Heart left ventricle (tissue), 13 donors: ENCODE data around the gene NUDT3.
"Not testable (repeated sequence)": the region's sequence is repeated elsewhere in the genome, so short reads cannot be mapped to it uniquely, and the experiment has no call there.

ENCODE experiments used
- POLR2A ChIP-seq, 2 donors: fragments of 450-650 bp; IDR thresholded peaks; one replicate each; pipeline ENCODE4 v1.6.1; 2017; ENCODE audit warnings: antibody characterized with exemption in 2 of 2, mild to moderate bottlenecking in 2 of 2, moderate library complexity in 2 of 2
- TF ChIP-seq, protein P1 (sequence below), 12 donors: fragments of 200-600 bp; sonication (generic) in 4 of 12; IDR thresholded peaks; one replicate each; pipeline versions ENCODE4 v1.5.0 to v1.8.0; 2018 to 2022; ENCODE audit warnings: antibody characterized with exemption in 12 of 12, mild to moderate bottlenecking in 5 of 12
- donor health status: ischemic (EF 13 %, LVEDD 7.1; RV severe dilation, severe dysfunction).
- donor health status: DM: no; HTN: yes; CAD: no.
- donor health status: DM: no; HTN: no; CAD: no.
- donor health status: ischemic (EF 25% LVEDD 6.9; RV normal size, moderate dysfunction).
- donor health status: ischemic (EF 25% LVEDD 5.7; RV mildly dilated, moderate dysfunction).
- donor health status: ischemic (EF 35%, LVEDD 5.7; RV mildly dilated, moderate dysfunction).
- donor health status: nonischemic (EF 11% LVEDD 7.7; RV severe dilation, severe dysfunction).
- donor health status: DM: yes; HTN: yes; CAD: no.
- donor health status: PGD.
- donor health status: ischemic (EF 29% LVEDD 5.4; RV normal size, mild dysfunction).
- donor health status: nonischemic (EF 23%, LVEDD 6.1; RV moderate dilation, normal function).

DNA sequence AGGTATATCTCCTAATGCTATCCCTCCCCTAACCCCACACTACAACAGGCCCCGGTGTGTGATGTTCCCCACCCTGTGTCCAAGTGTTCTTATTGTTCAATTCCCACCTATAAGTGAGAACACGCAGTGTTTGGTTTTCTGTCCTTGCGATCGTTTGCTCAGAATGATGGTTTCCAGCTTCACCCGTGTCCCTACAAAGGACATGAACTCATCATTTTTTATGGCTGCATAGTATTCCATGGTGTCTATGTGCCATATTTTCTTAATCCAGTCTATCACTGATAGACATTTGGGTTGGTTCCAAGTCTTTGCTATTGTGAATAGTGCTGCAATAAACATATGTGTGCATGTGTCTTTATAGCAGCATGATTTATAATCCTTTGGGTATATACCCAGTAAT, 20.6 kb downstream of the NUDT3 start:
- TF ChIP-seq, protein P1, sequence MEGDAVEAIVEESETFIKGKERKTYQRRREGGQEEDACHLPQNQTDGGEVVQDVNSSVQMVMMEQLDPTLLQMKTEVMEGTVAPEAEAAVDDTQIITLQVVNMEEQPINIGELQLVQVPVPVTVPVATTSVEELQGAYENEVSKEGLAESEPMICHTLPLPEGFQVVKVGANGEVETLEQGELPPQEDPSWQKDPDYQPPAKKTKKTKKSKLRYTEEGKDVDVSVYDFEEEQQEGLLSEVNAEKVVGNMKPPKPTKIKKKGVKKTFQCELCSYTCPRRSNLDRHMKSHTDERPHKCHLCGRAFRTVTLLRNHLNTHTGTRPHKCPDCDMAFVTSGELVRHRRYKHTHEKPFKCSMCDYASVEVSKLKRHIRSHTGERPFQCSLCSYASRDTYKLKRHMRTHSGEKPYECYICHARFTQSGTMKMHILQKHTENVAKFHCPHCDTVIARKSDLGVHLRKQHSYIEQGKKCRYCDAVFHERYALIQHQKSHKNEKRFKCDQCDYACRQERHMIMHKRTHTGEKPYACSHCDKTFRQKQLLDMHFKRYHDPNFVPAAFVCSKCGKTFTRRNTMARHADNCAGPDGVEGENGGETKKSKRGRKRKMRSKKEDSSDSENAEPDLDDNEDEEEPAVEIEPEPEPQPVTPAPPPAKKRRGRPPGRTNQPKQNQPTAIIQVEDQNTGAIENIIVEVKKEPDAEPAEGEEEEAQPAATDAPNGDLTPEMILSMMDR (IDR thresholded peaks at IDR 0.05), result not testable (repeated sequence)
- not testable (repeated sequence) for TF ChIP-seq POLR2A (IDR thresholded peaks at IDR 0.05)
